H1 (cell line): ENCODE measurements around the gene MADD. TPM values are rescaled to one million over a fixed set of nuclear protein-coding genes. Genes with fewer than 3 reads are reported as not detected.

Experiments
- CTCF ChIA-PET: fragments of 300-600 bp; sonication (Branson Sonifier 250); formaldehyde crosslinking; loops from one replicate; lab custom pipeline; 2021; ENCODE audit not compliant: partially characterized antibody; lab: Charles Lee
- POLR2A ChIA-PET: fragments of 300-600 bp; sonication (Branson Sonifier 250); formaldehyde crosslinking; loops from one replicate; lab custom pipeline; 2021; ENCODE audit warnings: inconsistent platforms; ENCODE audit not compliant: partially characterized antibody; lab: Charles Lee
- DNase-seq, 2 experiments: peaks; one replicate each; pipeline versions ENCODE4 v3.0.0 to v3.0.0-alpha.2; 2010 to 2022; ENCODE audit warnings: low spot score in 2 of 2, low read depth in 1 of 2, mixed read lengths in 1 of 2
- FAIRE-seq: peaks from 2 replicates; lab custom pipeline; 2011; peaks lifted over from hg19 to GRCh38; lab: Jason Lieb, UNC
- H2AFZ ChIP-seq: 2 replicates; pipeline ENCODE4 v1.8.1; 2012; ENCODE audit warnings: low read length, inconsistent platforms
- H2AK5ac ChIP-seq: 2 replicates; pipeline ENCODE4 v1.6.1; 2013; ENCODE audit warnings: low read depth, low read length
- H2BK120ac ChIP-seq: replicated peaks from 2 replicates; pipeline ENCODE3; 2013; ENCODE audit warnings: low read depth, low read length, inconsistent platforms
- H2BK12ac ChIP-seq: 2 replicates; pipeline ENCODE4 v1.6.1; 2013; ENCODE audit warnings: low read depth, low read length
- H2BK15ac ChIP-seq: 2 replicates; pipeline ENCODE4 v1.6.1; 2013; ENCODE audit warnings: low read length
- H2BK20ac ChIP-seq: 2 replicates; pipeline ENCODE4 v1.6.1; 2013; ENCODE audit warnings: low read length
- H2BK5ac ChIP-seq: 2 replicates; pipeline ENCODE4 v1.6.1; 2013; ENCODE audit warnings: low read depth, low read length
- H3K14ac ChIP-seq: 2 replicates; pipeline ENCODE4 v1.6.1; 2013; ENCODE audit warnings: inconsistent platforms; ENCODE audit not compliant: insufficient read length
- H3K18ac ChIP-seq: 2 replicates; pipeline ENCODE4 v1.6.1; 2013; ENCODE audit warnings: low read length; ENCODE audit errors: extremely low read depth
- H3K23ac ChIP-seq: 2 replicates; pipeline ENCODE4 v1.6.1; 2013; ENCODE audit warnings: inconsistent platforms; ENCODE audit not compliant: insufficient read length
- H3K23me2 ChIP-seq: 2 replicates; pipeline ENCODE4 v1.6.1; 2013; ENCODE audit warnings: low read depth, low read length
- H3K27ac ChIP-seq: 2 replicates; pipeline ENCODE4 v1.6.1; 2011; ENCODE audit warnings: low read depth, low read length, inconsistent platforms
- H3K27me3 ChIP-seq, 4 experiments: replicated peaks in 1 of 4; 1 replicate in 1 of 4; 2 replicates in 3 of 4; pipeline versions ENCODE4 v1.6.1 to v1.8.1; 2011 to 2013; ENCODE audit warnings: low read length in 3 of 4, mild to moderate bottlenecking in 3 of 4, inconsistent platforms in 2 of 4, mixed read lengths in 2 of 4, moderate library complexity in 1 of 4; ENCODE audit not compliant: control insufficient read depth in 3 of 4, insufficient read depth in 3 of 4; ENCODE audit errors: extremely low read depth in 1 of 4
- H3K36me3 ChIP-seq, 4 experiments: 2 replicates each; pipeline versions ENCODE4 v1.6.1 to v1.8.1; 2011 to 2013; ENCODE audit warnings: mild to moderate bottlenecking in 4 of 4, low read length in 3 of 4, moderate library complexity in 2 of 4, control low read depth in 1 of 4, inconsistent platforms in 1 of 4; ENCODE audit not compliant: insufficient read depth in 4 of 4, control insufficient read depth in 2 of 4
- H3K4ac ChIP-seq: replicated peaks from 2 replicates; pipeline ENCODE3; 2013; ENCODE audit warnings: low read length, low read depth, mixed read lengths, inconsistent platforms; ENCODE audit not compliant: insufficient read length
- H3K4me1 ChIP-seq, 4 experiments: replicated peaks in 1 of 4; 1 replicate in 1 of 4; 2 replicates in 3 of 4; pipeline versions ENCODE4 v1.6.1 to v1.8.1; 2011 to 2013; ENCODE audit warnings: low read length in 3 of 4, inconsistent platforms in 2 of 4, mixed read lengths in 1 of 4; ENCODE audit not compliant: insufficient read depth in 4 of 4, control insufficient read depth in 3 of 4
- H3K4me2 ChIP-seq, 2 experiments: 2 replicates each; pipeline versions ENCODE4 v1.6.1 to v1.8.1; 2011 to 2013; ENCODE audit warnings: low read depth in 2 of 2, low read length in 2 of 2, control low read depth in 1 of 2, inconsistent platforms in 1 of 2, mild to moderate bottlenecking in 1 of 2; ENCODE audit not compliant: insufficient read depth in 1 of 2
- H3K4me3 ChIP-seq, 4 experiments: fragments of 200-600, 300-600 bp in 1 of 4; sonication (generic), shearing (Covaris generic), sonication (Bioruptor Twin) in 1 of 4; 2 replicates each; pipeline versions ENCODE4 v1.5.1 to v1.8.1; 2011 to 2016; ENCODE audit warnings: low read length in 4 of 4, low read depth in 3 of 4, control low read depth in 2 of 4, inconsistent platforms in 2 of 4, mild to moderate bottlenecking in 2 of 4, mixed read lengths in 1 of 4, moderate library complexity in 1 of 4; ENCODE audit not compliant: insufficient read depth in 2 of 4; ENCODE audit errors: extremely low read depth in 1 of 4
- H3K56ac ChIP-seq: replicated peaks from 2 replicates; pipeline ENCODE3; 2013; ENCODE audit warnings: low read depth, mild to moderate bottlenecking, mixed read lengths, low read length, inconsistent platforms; ENCODE audit not compliant: insufficient read length
- H3K79me1 ChIP-seq: 2 replicates; pipeline ENCODE4 v1.6.1; 2013; ENCODE audit warnings: low read depth, low read length, control low read depth
- H3K79me2 ChIP-seq, 2 experiments: 2 replicates each; pipeline versions ENCODE4 v1.6.1 to v1.8.1; 2012 to 2013; ENCODE audit warnings: low read length in 2 of 2, mild to moderate bottlenecking in 2 of 2, inconsistent platforms in 1 of 2; ENCODE audit not compliant: insufficient read depth in 2 of 2, control insufficient read depth in 1 of 2
- H3K9ac ChIP-seq, 4 experiments: replicated peaks in 1 of 4; 1 replicate in 1 of 4; 2 replicates in 3 of 4; pipeline versions ENCODE4 v1.6.1 to v1.8.1; 2011 to 2013; ENCODE audit warnings: low read depth in 3 of 4, low read length in 3 of 4, control low read depth in 2 of 4, mild to moderate bottlenecking in 2 of 4, moderate library complexity in 2 of 4, inconsistent platforms in 1 of 4; ENCODE audit errors: extremely low read depth in 1 of 4
- H3K9me3 ChIP-seq, 2 experiments: 2 replicates each; pipeline versions ENCODE4 v1.6.1 to v1.8.1; 2012 to 2013; ENCODE audit warnings: mild to moderate bottlenecking in 2 of 2, moderate library complexity in 2 of 2, control low read depth in 1 of 2, inconsistent platforms in 1 of 2, low read depth in 1 of 2, low read length in 1 of 2, mixed read lengths in 1 of 2; ENCODE audit not compliant: insufficient read depth in 2 of 2
- H4K20me1 ChIP-seq, 2 experiments: replicated peaks in 1 of 2; 2 replicates each; pipeline versions ENCODE3 to v1.8.1; 2011 to 2013; ENCODE audit warnings: inconsistent platforms in 2 of 2, low read length in 2 of 2, mild to moderate bottlenecking in 1 of 2; ENCODE audit not compliant: insufficient read depth in 2 of 2, control insufficient read depth in 1 of 2
- H4K5ac ChIP-seq: 2 replicates; pipeline ENCODE4 v1.6.1; 2013; ENCODE audit warnings: low read length, low read depth, mixed read lengths, inconsistent platforms; ENCODE audit not compliant: insufficient read length
- H4K8ac ChIP-seq: 2 replicates; pipeline ENCODE4 v1.8.0; 2013; ENCODE audit warnings: mild to moderate bottlenecking, moderate library complexity, low read length, inconsistent platforms; ENCODE audit not compliant: insufficient read depth; ENCODE audit errors: extremely low read depth
- H4K91ac ChIP-seq: replicated peaks from 2 replicates; pipeline ENCODE3; 2013; ENCODE audit warnings: low read length, mixed read lengths, inconsistent platforms; ENCODE audit not compliant: insufficient read length
- BACH1 ChIP-seq: IDR thresholded peaks from 2 replicates; pipeline ENCODE4 v1.6.1; 2012; ENCODE audit warnings: low read length, improper control_type of control experiment
- CBX5 ChIP-seq: fragments of 300-800, 300-1000 bp; sonication (generic); IDR thresholded peaks from 2 replicates; pipeline ENCODE4 v1.7.1; 2016; ENCODE audit warnings: antibody characterized with exemption, low read length, low read depth
- EZH2 ChIP-seq: fragments of 200-600 bp; sonication (generic); IDR thresholded peaks from 2 replicates; pipeline ENCODE4 v1.7.1; 2012; ENCODE audit warnings: low read depth, mild to moderate bottlenecking, moderate library complexity, low read length, inconsistent platforms; ENCODE audit not compliant: severe bottlenecking
- GTF2F1 ChIP-seq: IDR thresholded peaks from 2 replicates; pipeline ENCODE4 v1.6.1; 2012; ENCODE audit warnings: low read depth, low read length, improper control_type of control experiment, borderline replicate concordance
- KDM4A ChIP-seq: IDR thresholded peaks from one replicate; pipeline ENCODE4 v1.7.1; 2012; ENCODE audit warnings: low read depth, mild to moderate bottlenecking, moderate library complexity, low read length, inconsistent platforms; ENCODE audit not compliant: severe bottlenecking
- MAFK ChIP-seq: IDR thresholded peaks from 2 replicates; pipeline ENCODE4 v1.6.1; 2012; ENCODE audit warnings: low read depth, mild to moderate bottlenecking, improper control_type of control experiment, low read length
- POLR2A ChIP-seq, 2 experiments: IDR thresholded peaks; 1 replicate in 1 of 2; 2 replicates in 1 of 2; pipeline ENCODE4 v1.6.1; 2011; ENCODE audit warnings: low read depth in 2 of 2, low read length in 2 of 2, mild to moderate bottlenecking in 2 of 2; ENCODE audit errors: control extremely low read depth in 1 of 2
- RAD21 ChIP-seq, 2 experiments: IDR thresholded peaks in 1 of 2; conservative IDR thresholded peaks in 1 of 2; 2 replicates each; pipeline ENCODE4 v1.6.1; 2011; ENCODE audit warnings: low read depth in 2 of 2, low read length in 2 of 2, improper control_type of control experiment in 1 of 2, inconsistent platforms in 1 of 2, mild to moderate bottlenecking in 1 of 2, moderate library complexity in 1 of 2
- SIN3A ChIP-seq, 2 experiments: IDR thresholded peaks in 1 of 2; conservative IDR thresholded peaks in 1 of 2; 2 replicates each; pipeline ENCODE4 v1.6.1; 2011 to 2012; ENCODE audit warnings: low read length in 2 of 2, improper control_type of control experiment in 1 of 2, low read depth in 1 of 2, mild to moderate bottlenecking in 1 of 2
- SUZ12 ChIP-seq: fragments of 200-600 bp; sonication (generic); IDR thresholded peaks from 2 replicates; pipeline ENCODE4 v1.6.1; 2012; ENCODE audit warnings: mild to moderate bottlenecking, inconsistent platforms, low read length, moderate library complexity, mixed read lengths
- WGBS, 2 experiments: shearing (Covaris generic) in 1 of 2; methylation state at CpG; one replicate each; pipeline versions ENCODE4 v1.1.6 to v1.1.7; 2013 to 2015; ENCODE audit warnings: low lambda C conversion rate in 2 of 2, mixed read lengths in 2 of 2, inconsistent platforms in 1 of 2, low coverage in 1 of 2, missing lambda C conversion rate in 1 of 2; ENCODE audit not compliant: insufficient replicate concordance in 2 of 2, insufficient coverage in 1 of 2, insufficient read length in 1 of 2; ENCODE audit errors: extremely low coverage in 1 of 2, missing lambda C conversion rate in 1 of 2; 5-methylcytosine and 5-hydroxymethylcytosine counted together
- polyA plus RNA-seq, 7 experiments: library from polyadenylated mRNA; depleted of rRNA in 3 of 7; stranded (reverse) in 5 of 7; unstranded in 2 of 7; fragments of >200 nt in 5 of 7; fragments of 200-250 nt in 2 of 7; gene quantifications; 1 replicate in 5 of 7; 2 replicates in 1 of 7; 4 replicates in 1 of 7; pipeline versions ENCODE4 v1.2.1 to v1.2.3, GENCODE V29; 2011 to 2013; ENCODE audit warnings: missing spikeins in 2 of 7, mixed read lengths in 2 of 7
- total RNA-seq: library from RNA; stranded (reverse); fragmentation: NEBNext Ultra II Directional; extraction: Animal tissue kit (Norgen Biotek cat#: 25700); gene quantifications from 2 replicates; pipeline ENCODE4 v1.2.1, GENCODE V29; 2021
- TF ChIP-seq, protein P1 (sequence below): IDR thresholded peaks from 2 replicates; pipeline ENCODE4 v1.6.1; 2012; ENCODE audit warnings: inconsistent platforms

MADD gene
- total and polyA plus RNA-seq, 2 of the 8 experiments (the other 6 are each of a cell fraction or from before 2014, with no cell fraction given) = 32.5 to 45.4 TPM

DNA sequence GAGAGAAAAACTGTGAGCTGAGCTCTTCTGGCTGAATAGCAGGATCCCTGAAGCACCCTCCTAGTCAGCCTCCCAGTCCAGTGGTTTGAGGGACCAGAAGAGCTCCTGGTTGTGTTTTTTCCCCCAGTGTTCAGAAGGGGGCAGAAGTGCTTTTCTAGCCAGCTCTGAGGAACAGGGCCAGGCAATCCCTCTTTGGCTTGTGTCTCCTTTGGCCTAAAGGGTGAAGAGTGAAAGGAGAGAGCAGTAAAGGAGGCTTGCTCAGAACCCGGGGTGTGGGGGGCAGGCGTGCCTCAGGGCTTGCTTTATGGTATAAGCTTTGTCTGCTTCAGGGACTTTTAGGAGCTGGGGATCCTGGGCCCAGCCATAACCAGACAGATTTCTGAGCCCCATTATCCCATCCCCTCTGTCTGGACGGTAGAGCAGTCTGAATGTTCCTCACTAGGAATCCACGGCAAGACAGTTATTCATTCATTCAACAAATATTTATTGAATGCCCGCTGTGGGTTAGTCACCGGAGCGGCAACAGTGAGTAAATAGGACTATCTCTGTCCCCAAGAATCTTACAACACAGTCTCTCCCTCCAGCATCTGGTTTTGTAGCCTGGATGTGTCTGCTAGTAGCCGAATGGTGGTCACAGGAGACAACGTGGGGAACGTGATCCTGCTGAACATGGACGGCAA is 35.8 kb upstream of the MADD start:
- ChIA-PET CTCF (interaction anchor here (0.6 to 11.4 kb wide), 30 partner anchors 9 to 169 kb away, joined by 3 to 107 read pairs (median 4); partner anchors contain the start of genes ACP2, ARFGAP2, DDB2 and MYBPC3), POLR2A (interaction anchor here (0.8 to 11.9 kb wide), 12 partner anchors 11 to 186 kb away, joined by 3 to 138 read pairs (median 6); partner anchors contain the start of genes ACP2, DDB2 and NR1H3)
- Histone ChIP-seq H3K4ac (no peak overlapping the region), H3K36me3 (peaks cover 10 to 35% (median 31%) of the 10 kb centered on the region in 4 experiments), H2AK5ac (no peak overlapping the region), H2AFZ (no peak overlapping the region), H3K79me1 (no peaks in the 10 kb centered on the region; the same call in 1 of the 2 replicates), H3K23me2 (no peaks in the 10 kb centered on the region), H3K4me2 (no peak overlapping the region), H3K4me3 (no peak overlapping the region), H4K8ac (no peak overlapping the region), H3K14ac (no peak overlapping the region), H3K9ac (no peak overlapping the region), H4K20me1 (peaks cover 0 to 5% of the 10 kb centered on the region in 2 experiments), H4K5ac (no peak overlapping the region), H3K18ac (no peak overlapping the region), H3K9me3 (no peaks in the 10 kb centered on the region), H4K91ac (no peak overlapping the region), H2BK12ac (no peak overlapping the region), H3K27me3 (no peaks in the 10 kb centered on the region), H3K4me1 (0 out of 7 replicates have a peak, but pooled peaks cover 0 to 2% (median 0%) of the 10 kb centered on the region in 4 experiments), H2BK120ac (no peak overlapping the region), H3K56ac (no peak overlapping the region), H2BK15ac (no peak overlapping the region), H2BK5ac (no peak overlapping the region; the same call in 1 of the 2 replicates), H3K23ac (no peak overlapping the region), H2BK20ac (no peak overlapping the region), H3K27ac (no peak overlapping the region), H3K79me2 (no peaks in the 10 kb centered on the region)
- FAIRE-seq (no peak), DNase-seq (no peak)
- WGBS, 2 experiments = 95% methylated on average over 8 of the region's 11 CpGs; no CpG with 5 or more reads in 1 of the 2 experiments
- TF ChIP-seq SIN3A (conservative IDR thresholded peaks at IDR 0.05 in 1 of 2, IDR thresholded peaks at IDR 0.05 in 1 of 2; ENCODE audit: low read depth in 1 of 2, low read length in 2 of 2) = no peak
- no peak for TF ChIP-seq EZH2
- no peak for TF ChIP-seq KDM4A
- TF ChIP-seq POLR2A (IDR thresholded peaks at IDR 0.05; ENCODE audit: control extremely low read depth in 1 of 2, low read depth in 2 of 2, low read length in 2 of 2) = peak in 1 of 2 experiments; percentile 17; a peak in 1 of 3 replicates
- no peak for TF ChIP-seq CBX5
- TF ChIP-seq MAFK = no peak
- peak; percentile 51 to 58; a peak in 3 of 4 replicates for TF ChIP-seq RAD21 (IDR thresholded peaks at IDR 0.05 in 1 of 2, conservative IDR thresholded peaks at IDR 0.05 in 1 of 2; ENCODE audit: low read depth in 2 of 2, low read length in 2 of 2)
- TF ChIP-seq, protein P1, sequence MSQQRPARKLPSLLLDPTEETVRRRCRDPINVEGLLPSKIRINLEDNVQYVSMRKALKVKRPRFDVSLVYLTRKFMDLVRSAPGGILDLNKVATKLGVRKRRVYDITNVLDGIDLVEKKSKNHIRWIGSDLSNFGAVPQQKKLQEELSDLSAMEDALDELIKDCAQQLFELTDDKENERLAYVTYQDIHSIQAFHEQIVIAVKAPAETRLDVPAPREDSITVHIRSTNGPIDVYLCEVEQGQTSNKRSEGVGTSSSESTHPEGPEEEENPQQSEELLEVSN = no peak
- TF ChIP-seq BACH1 = no peak
- TF ChIP-seq GTF2F1 = no peak
- TF ChIP-seq SUZ12 = no peak
